WTC11 (cell line): Measurements from ENCODE around the gene SF3B5. TPM values are rescaled to one million over a fixed set of nuclear protein-coding genes. Genes with fewer than 3 reads are reported as not detected.

ENCODE experiments used
- ATAC-seq: fragments of 200-7000 bp; cut with Tn5 transposase; 2 replicates; pipeline ENCODE4 v1.10.0; 2021; ENCODE audit warnings: mild to moderate bottlenecking, moderate library complexity
- CTCF ChIA-PET: fragments of 300-600 bp; sonication (Branson Sonifier 250); formaldehyde crosslinking; loops from one replicate; lab custom pipeline; 2021; ENCODE audit warnings: antibody characterized with exemption; lab: Charles Lee
- POLR2A ChIA-PET: fragments of 350-600 bp; sonication (Branson Sonifier 250); formaldehyde crosslinking; loops from one replicate; lab custom pipeline; 2021; ENCODE audit warnings: antibody characterized with exemption; lab: Charles Lee
- DNase-seq: peaks from one replicate; pipeline ENCODE4 v3.0.0; 2021; ENCODE audit warnings: low spot score
- H3K27ac Mint-ChIP-seq: 2 replicates; pipeline ENCODE4 v1.8.0; 2021; ENCODE audit warnings: mixed read lengths
- H3K27me3 Mint-ChIP-seq: 2 replicates; pipeline ENCODE4 v1.8.0; 2021; ENCODE audit warnings: low read depth, mild to moderate bottlenecking, moderate library complexity, mixed read lengths
- H3K36me3 Mint-ChIP-seq: 2 replicates; pipeline ENCODE4 v1.8.0; 2021; ENCODE audit warnings: mixed read lengths
- H3K4me1 Mint-ChIP-seq: 2 replicates; pipeline ENCODE4 v1.8.0; 2022; ENCODE audit warnings: mixed read lengths
- H3K4me3 Mint-ChIP-seq: 2 replicates; pipeline ENCODE4 v1.8.0; 2021; ENCODE audit warnings: mild to moderate bottlenecking, moderate library complexity, mixed read lengths
- H3K9me3 Mint-ChIP-seq: 2 replicates; pipeline ENCODE4 v1.8.0; 2021; ENCODE audit warnings: mixed read lengths
- ARID4B ChIP-seq: sonication (generic); formaldehyde crosslinking; IDR thresholded peaks from 2 replicates; pipeline ENCODE4 v1.8.0; 2023; ENCODE audit warnings: missing genetic modification reagents, mild to moderate bottlenecking, borderline replicate concordance
- ATF6 ChIP-seq: sonication (generic); formaldehyde crosslinking; IDR thresholded peaks from 2 replicates; pipeline ENCODE4 v1.8.1; 2023; ENCODE audit warnings: mild to moderate bottlenecking, missing genetic modification reagents
- CBFB ChIP-seq: sonication (generic); formaldehyde crosslinking; IDR thresholded peaks from 2 replicates; pipeline ENCODE4 v1.8.1; 2022; ENCODE audit warnings: mild to moderate bottlenecking, low read depth, missing genetic modification reagents
- E2F1 ChIP-seq: sonication (generic); formaldehyde crosslinking; IDR thresholded peaks from 2 replicates; pipeline ENCODE4 v1.8.0; 2022; ENCODE audit warnings: mild to moderate bottlenecking, missing genetic modification reagents
- E2F5 ChIP-seq: sonication (generic); formaldehyde crosslinking; IDR thresholded peaks from 2 replicates; pipeline ENCODE4 v1.8.1; 2022; ENCODE audit warnings: mild to moderate bottlenecking, moderate library complexity, missing genetic modification reagents
- FOXK1 ChIP-seq: sonication (generic); formaldehyde crosslinking; IDR thresholded peaks from 2 replicates; pipeline ENCODE4 v1.8.0; 2022; ENCODE audit warnings: mild to moderate bottlenecking, moderate library complexity, missing genetic modification reagents
- MLX ChIP-seq: sonication (generic); formaldehyde crosslinking; IDR thresholded peaks from 2 replicates; pipeline ENCODE4 v1.8.1; 2023; ENCODE audit warnings: mild to moderate bottlenecking, missing genetic modification reagents, moderate library complexity
- NFYB ChIP-seq: sonication (generic); formaldehyde crosslinking; conservative IDR thresholded peaks from 2 replicates; pipeline ENCODE4 v1.8.0; 2022; ENCODE audit warnings: low read depth, missing genetic modification reagents
- SMAD3 ChIP-seq: sonication (generic); formaldehyde crosslinking; IDR thresholded peaks from 2 replicates; pipeline ENCODE4 v1.8.0; 2022; ENCODE audit warnings: missing genetic modification reagents, mild to moderate bottlenecking, borderline replicate concordance
- SMAD4 ChIP-seq: sonication (generic); formaldehyde crosslinking; IDR thresholded peaks from 2 replicates; pipeline ENCODE4 v1.8.0; 2022; ENCODE audit warnings: mild to moderate bottlenecking, missing genetic modification reagents
- SOX15 ChIP-seq: fragments of 250-450 bp; sonication (Bioruptor Pico); IDR thresholded peaks from 2 replicates; pipeline ENCODE4 v1.9.0; 2021; ENCODE audit warnings: mild to moderate bottlenecking
- TEAD4 ChIP-seq: sonication (generic); formaldehyde crosslinking; IDR thresholded peaks from 2 replicates; pipeline ENCODE4 v1.8.0; 2022; ENCODE audit warnings: mild to moderate bottlenecking, missing genetic modification reagents
- TP53 ChIP-seq: sonication (generic); formaldehyde crosslinking; IDR thresholded peaks from 2 replicates; pipeline ENCODE4 v1.8.1; 2023; ENCODE audit warnings: mild to moderate bottlenecking, missing genetic modification reagents
- ZNF396 ChIP-seq: fragments of 250-450 bp; sonication (Bioruptor Pico); IDR thresholded peaks from 2 replicates; pipeline ENCODE4 v1.8.0; 2021; ENCODE audit warnings: mild to moderate bottlenecking, moderate library complexity, borderline replicate concordance
- ZNF532 ChIP-seq: fragments of 250-450 bp; sonication (Bioruptor Pico); IDR thresholded peaks from 2 replicates; pipeline ENCODE4 v1.9.0; 2021; ENCODE audit warnings: mild to moderate bottlenecking, borderline replicate concordance
- total RNA-seq: library from RNA; stranded (reverse); gene quantifications from 3 replicates; pipeline ENCODE4 v1.2.3, GENCODE V29; 2021

SF3B5 gene
- total RNA-seq, 1 experiment from 2014 or later, result 181 TPM

GRCh38 chr6:144144996-144145395 lies 49.6 kb upstream of the SF3B5 start:
- Mint-ChIP-seq H3K27me3 (peaks cover 40% of the 10 kb centered on the region), H3K9me3 (no peaks in the 10 kb centered on the region), H3K4me1 (peaks cover 2% of the 10 kb centered on the region; the same call in 1 of the 2 replicates), H3K36me3 (no peaks in the 10 kb centered on the region), H3K4me3 (no peak overlapping the region), H3K27ac (no peak overlapping the region)
- no peak for ATAC-seq
- ChIA-PET POLR2A (no interaction called here), CTCF (no interaction called here)
- TF ChIP-seq SOX15 (CRISPR knock-in tag), result no peak
- TF ChIP-seq MLX (CRISPR knock-in tag), result no peak
- no peak for DNase-seq

GRCh38 chr6:144143878-144144277 lies 48.5 kb upstream of the SF3B5 start:
- ChIA-PET POLR2A (no interaction called here), CTCF (no interaction called here)
- no peak for TF ChIP-seq FOXK1
- TF ChIP-seq TP53 (CRISPR knock-in tag), result no peak
- TF ChIP-seq SMAD4, result no peak
- TF ChIP-seq SMAD3 (CRISPR knock-in tag), result no peak
- TF ChIP-seq MLX (CRISPR knock-in tag), result no peak
- TF ChIP-seq ZNF532 (CRISPR knock-in tag), result no peak
- no peak for TF ChIP-seq CBFB (CRISPR knock-in tag)
- no peak for TF ChIP-seq E2F5
- no peak for TF ChIP-seq ATF6 (CRISPR knock-in tag)
- no peak for TF ChIP-seq ZNF396
- ATAC-seq (no peak), DNase-seq (no peak)
- Mint-ChIP-seq H3K9me3 (no peaks in the 10 kb centered on the region), H3K27ac (no peak overlapping the region), H3K36me3 (no peaks in the 10 kb centered on the region), H3K4me3 (no peak overlapping the region), H3K27me3 (peaks cover 29% of the 10 kb centered on the region), H3K4me1 (no peaks in the 10 kb centered on the region)

GRCh38 chr6:144143106-144143505 lies 47.7 kb upstream of the SF3B5 start:
- TF ChIP-seq ARID4B (no peak), E2F1 (CRISPR knock-in tag) (no peak), NFYB (CRISPR knock-in tag) (no peak), TEAD4 (CRISPR knock-in tag) (no peak)
- TF ChIP-seq, all 79 proteins: peak for 0
- no peaks in the 10 kb centered on the region for H3K36me3 Mint-ChIP-seq
- H3K9me3 Mint-ChIP-seq, result no peaks in the 10 kb centered on the region
- ChIA-PET POLR2A (no interaction called here), CTCF (interaction anchor here (1.0 kb wide), 1 partner anchor 76 kb away, joined by 3 read pairs; no protein-coding TSS in a partner anchor)
- H3K27me3 Mint-ChIP-seq, result peaks cover 21% of the 10 kb centered on the region
- no peaks in the 10 kb centered on the region for H3K4me1 Mint-ChIP-seq
- ATAC-seq (no peak), DNase-seq (no peak)
- H3K27ac Mint-ChIP-seq, result no peak overlapping the region
- no peak overlapping the region for H3K4me3 Mint-ChIP-seq
